ENCODE results near the gene CAP1. TPM values are rescaled to one million over a fixed set of nuclear protein-coding genes. Genes with fewer than 3 reads are reported as not detected.

CAP1 gene
- total and polyA plus RNA-seq, 9 of the 15 experiments (the other 6 are each of a cell fraction or from before 2014, with no cell fraction given) = 230 to 658 (median 281) TPM

GRCh38 chr1:40032240-40032891 lies 8.2 kb upstream of the CAP1 start (continued):
- TF ChIP-seq MGA (IDR thresholded peaks at IDR 0.05) = no peak
- no peak for TF ChIP-seq ADNP (tag; IDR thresholded peaks at IDR 0.05)
- no peak for TF ChIP-seq ZNF583 (CRISPR knock-in tag; IDR thresholded peaks at IDR 0.05)
- TF ChIP-seq CEBPG (CRISPR knock-in tag; IDR thresholded peaks at IDR 0.05) = no peak
- TF ChIP-seq CEBPG (tag; conservative IDR thresholded peaks at IDR 0.05 in 1 of 2, IDR thresholded peaks at IDR 0.05 in 1 of 2) = 0 out of 4 replicates have a peak, but pooled peaks of 1 of the 2 experiments have one; percentile 17
- TF ChIP-seq SMC3 (conservative IDR thresholded peaks at IDR 0.05; ENCODE audit: insufficient read depth, low read depth, low read length) = peak; percentile 62
- TF ChIP-seq YY1 (IDR thresholded peaks at IDR 0.05; ENCODE audit: borderline replicate concordance in 1 of 3, control insufficient read depth in 1 of 3, extremely low read depth in 1 of 3, insufficient read depth in 3 of 3, insufficient read length in 1 of 3, insufficient replicate concordance in 2 of 3, low read depth in 1 of 3, low read length in 2 of 3) = peak in 1 of 3 experiments; percentile 60
- no peak for TF ChIP-seq FOXO4 (CRISPR knock-in tag; IDR thresholded peaks at IDR 0.05)
